ENCODE results near the gene TCERG1L.

Gene TCERG1L

GRCh38 chr10:131315344-131315743, 3.8 kb upstream of the TCERG1L start:
- no peak for DNase-seq (ENCODE audit: low read depth in 3 of 3)

DNA sequence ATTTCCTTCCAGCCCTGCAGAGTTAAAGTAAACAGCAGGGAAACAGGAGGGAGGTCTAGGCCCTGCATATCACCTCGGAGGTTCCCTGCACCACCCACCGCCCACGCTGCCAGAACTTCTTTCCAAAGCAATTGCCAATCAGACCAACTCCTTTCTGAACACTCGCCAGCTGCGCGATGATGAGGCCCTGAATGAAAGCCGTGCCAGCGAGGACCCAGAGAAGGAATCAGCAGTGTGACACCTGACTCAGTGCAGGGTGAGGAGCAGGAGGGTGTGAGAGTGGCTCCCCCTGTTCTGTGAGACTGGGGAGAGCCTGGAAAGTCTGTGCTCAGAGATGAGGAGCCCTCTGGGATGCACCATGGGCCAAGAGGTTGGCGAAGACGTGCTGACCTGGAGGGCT, 3.3 kb upstream of the TCERG1L start:
- DNase-seq (ENCODE audit: low read depth in 3 of 3): no peak

- no peak for DNase-seq (ENCODE audit: low read depth in 3 of 3)
These were observed 2.6 kb upstream of the TCERG1L start for GRCh38 chr10:131314148-131314547.

GRCh38 chr10:131313377-131313776, 1.9 kb upstream of the TCERG1L start:
- no peak for DNase-seq (ENCODE audit: low read depth in 3 of 3)

GRCh38 chr10:131312478-131312836, 936 bp upstream of the TCERG1L start:
- peak in 1 of 3 experiments; percentile 11 for DNase-seq (ENCODE audit: low read depth in 3 of 3)

DNA sequence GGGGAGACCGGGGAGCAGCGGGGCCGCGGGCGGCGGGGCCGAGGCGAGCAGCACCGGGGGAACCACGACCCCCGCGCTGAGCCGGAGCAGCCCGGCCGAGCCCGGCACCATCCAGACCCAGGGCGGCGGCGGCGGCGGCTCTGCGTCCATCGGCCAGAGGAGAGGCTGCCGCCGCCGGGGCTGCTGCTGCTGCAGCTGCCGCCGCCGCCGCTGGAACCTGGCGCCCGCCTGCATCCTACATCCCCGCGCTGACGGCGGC, 190 bp downstream of the TCERG1L start:
- no peak for DNase-seq (ENCODE audit: low read depth in 3 of 3)

DNA sequence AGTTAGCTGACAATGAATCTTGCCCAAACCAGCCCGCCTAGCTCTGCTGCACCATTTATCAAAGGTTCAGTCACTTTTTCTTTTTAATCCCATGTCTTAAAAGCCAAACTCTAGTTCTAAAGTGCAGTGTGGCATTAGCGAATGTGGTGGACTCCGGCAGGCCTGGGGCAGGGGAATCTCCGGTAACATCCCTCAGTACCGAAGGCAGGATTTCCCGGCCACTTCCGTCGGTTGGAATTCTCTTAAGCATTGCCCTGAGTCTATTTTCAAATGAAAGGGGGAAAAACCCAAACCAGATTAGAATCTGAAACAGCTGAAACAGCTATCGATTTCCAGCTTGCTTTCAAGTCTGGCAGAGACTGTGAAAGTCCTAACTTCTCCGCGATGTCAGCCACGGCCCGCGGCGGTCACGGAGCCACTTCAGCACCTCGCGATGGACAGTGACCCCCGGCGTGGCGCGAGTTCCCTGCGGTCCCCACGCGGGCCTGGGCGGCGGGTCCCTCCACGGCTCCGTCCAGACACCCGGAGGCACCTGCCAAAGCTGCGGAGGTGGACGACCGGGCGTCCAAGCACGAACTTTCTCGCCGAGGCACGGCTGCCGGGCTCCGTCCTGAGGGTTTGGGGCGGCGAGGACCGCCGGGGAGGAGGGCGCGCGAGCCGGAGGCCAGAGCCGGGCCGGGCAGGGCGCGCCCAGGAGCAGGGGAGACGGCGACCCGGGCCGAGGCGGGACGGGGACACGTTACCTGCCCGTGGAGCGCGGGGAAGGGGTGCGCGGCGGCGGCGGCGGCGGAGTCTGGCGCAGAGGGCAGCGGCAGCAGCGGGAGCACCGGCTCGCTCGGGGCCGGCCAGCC, 745 bp downstream of the TCERG1L start:
- no peak for DNase-seq (ENCODE audit: low read depth in 3 of 3)

DNA sequence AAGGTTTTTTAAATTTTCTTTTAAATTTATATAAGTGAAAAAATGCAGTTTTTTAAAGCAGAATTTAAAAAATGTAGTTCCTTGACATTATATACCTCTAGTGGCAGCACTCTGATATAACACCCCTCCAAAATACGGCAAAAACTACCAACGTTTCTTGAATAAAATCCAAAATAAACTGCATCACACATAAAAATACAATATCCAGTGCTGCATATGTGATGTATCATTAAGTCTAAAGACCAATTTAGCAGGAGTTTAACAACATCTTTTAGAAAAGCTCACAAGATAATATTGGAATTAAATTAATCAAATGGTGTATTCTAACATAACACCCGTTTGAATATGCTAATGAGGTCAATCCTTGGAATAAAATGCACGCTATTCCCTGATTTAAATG, 1.4 kb downstream of the TCERG1L start:
- no peak for DNase-seq (ENCODE audit: low read depth in 3 of 3)

DNA sequence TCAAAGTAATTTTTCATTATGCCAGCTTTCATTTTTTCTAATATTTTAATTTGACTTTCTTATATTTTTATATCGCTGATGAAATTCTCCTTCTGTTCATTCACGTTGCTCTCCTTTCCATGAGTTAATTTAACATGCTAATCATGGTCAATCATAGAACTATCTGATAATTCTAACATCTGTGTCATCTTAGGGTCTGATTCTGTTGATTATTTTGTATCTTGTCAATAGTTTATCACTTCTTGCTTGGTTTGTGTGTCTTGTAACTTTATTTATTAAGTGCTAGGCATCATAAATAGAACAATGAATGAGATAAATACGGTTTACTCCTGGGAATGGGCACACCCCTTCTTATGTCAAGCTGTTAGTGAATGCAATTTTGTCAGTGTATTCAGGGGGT, 11.0 kb downstream of the TCERG1L start:
- DNase-seq (ENCODE audit: low read depth in 3 of 3): no peak

- no peak for DNase-seq (ENCODE audit: low read depth in 3 of 3)
These were observed 20.7 kb downstream of the TCERG1L start for GRCh38 chr10:131290781-131291180.

- DNase-seq (ENCODE audit: low read depth in 3 of 3): no peak
These were observed 22.9 kb downstream of the TCERG1L start for GRCh38 chr10:131288648-131289047.

- no peak for DNase-seq (ENCODE audit: low read depth in 3 of 3)
These were observed 28.6 kb downstream of the TCERG1L start for GRCh38 chr10:131282961-131283360.

DNA sequence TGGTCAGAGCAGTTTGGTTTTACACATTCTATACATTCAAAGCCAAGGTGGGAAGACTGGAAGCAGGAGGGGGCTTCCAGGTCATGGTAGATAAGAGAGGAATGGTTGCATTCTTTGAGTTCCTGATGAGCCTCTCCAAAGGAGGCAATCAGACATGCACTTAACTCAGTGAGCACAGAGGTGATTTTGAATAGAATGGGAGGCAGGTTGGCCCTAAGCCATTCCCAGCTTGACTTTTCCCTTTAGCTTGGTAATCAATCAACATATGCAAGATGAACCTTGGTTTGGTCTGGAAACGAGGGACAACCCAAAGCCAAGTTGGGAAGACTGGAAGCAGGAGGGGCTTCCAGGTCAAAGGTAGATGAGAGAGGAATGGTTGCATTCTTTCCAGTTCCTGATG, 31.4 kb downstream of the TCERG1L start:
- no peak for DNase-seq (ENCODE audit: low read depth in 3 of 3)

DNA sequence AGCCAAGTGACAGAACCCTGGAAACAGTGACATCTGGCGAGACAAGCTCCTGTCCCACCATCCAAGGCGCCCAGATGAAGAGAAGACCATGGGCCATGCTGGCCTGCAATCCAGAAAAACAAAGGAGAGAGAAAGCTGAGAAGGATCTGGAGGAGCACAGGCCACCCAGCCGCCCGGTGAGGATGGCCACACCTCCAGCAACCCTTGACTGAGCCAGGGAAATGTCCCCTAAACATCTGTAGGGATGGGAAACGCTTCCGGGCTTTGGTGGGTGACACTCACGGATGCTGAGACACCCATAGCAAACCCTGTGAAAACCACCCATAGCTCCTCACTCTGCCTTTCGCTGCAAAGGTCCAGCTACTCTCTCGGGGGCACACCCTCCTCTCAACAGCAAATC, 32.0 kb downstream of the TCERG1L start:
- no peak for DNase-seq (ENCODE audit: low read depth in 3 of 3)

DNA sequence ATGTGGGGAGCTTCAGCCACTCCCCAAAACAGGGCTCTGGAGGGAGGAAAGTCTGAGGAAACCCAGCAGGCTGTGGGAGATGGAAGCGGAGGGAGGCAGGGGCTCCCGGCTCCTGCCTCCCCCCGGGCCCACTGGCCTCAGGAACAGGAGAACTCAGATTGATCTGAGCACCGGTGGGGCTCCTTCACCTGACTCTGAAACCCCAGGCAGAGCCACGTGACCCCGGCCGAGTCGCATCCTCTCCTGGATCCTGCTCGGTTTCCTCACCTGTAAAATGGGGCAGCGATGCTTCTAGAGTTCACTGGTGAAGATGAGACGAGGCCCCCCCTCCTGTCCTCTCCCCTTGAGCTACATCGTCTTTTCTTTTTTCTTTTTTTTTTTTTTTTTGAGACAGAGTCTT, 33.6 kb downstream of the TCERG1L start:
- no peak for DNase-seq (ENCODE audit: low read depth in 3 of 3)

- no peak for DNase-seq (ENCODE audit: low read depth in 3 of 3)
These were observed 34.2 kb downstream of the TCERG1L start for GRCh38 chr10:131277278-131277677.

DNA sequence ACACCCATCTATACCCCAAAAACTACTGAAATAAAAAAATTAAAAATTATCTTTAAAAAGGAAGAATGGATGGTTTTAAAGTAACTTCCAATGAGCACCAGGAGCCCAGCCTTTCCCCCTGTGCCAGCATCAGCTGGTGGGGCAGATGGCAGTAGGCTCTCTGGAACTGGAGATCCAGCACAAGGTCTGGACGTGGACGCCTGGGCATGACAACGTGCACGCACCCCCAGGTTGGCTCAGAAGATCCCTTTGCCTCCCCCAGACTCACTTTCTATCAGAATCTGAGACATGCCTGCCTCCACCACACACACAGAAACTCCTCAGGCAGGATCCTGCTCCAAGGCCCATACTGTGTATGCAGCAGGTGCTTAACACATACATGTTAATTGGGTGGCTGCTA, 35.8 kb downstream of the TCERG1L start:
- no peak for DNase-seq (ENCODE audit: low read depth in 3 of 3)

DNA sequence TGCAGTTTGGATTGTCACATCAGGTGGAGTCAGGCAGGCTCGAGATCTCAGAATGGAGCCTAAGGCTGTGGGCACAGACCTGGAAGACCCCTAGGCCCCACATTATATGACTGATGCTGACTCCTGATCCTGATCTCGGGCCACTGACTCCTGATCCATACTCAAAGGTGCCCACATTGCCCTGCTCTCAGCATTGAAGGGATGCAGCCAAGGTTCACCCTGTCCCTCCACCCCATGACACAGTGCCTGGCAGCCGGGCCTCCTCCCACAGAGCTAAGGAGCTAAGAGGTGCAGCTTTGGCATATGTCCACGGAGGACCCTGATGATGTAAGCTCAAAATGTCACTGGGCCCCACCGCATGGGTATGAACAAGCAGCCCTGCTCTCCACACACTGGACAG, 36.6 kb downstream of the TCERG1L start:
- DNase-seq (ENCODE audit: low read depth in 3 of 3): no peak

- no peak for DNase-seq (ENCODE audit: low read depth in 3 of 3)
These were observed 37.2 kb downstream of the TCERG1L start for GRCh38 chr10:131274133-131274880.

DNA sequence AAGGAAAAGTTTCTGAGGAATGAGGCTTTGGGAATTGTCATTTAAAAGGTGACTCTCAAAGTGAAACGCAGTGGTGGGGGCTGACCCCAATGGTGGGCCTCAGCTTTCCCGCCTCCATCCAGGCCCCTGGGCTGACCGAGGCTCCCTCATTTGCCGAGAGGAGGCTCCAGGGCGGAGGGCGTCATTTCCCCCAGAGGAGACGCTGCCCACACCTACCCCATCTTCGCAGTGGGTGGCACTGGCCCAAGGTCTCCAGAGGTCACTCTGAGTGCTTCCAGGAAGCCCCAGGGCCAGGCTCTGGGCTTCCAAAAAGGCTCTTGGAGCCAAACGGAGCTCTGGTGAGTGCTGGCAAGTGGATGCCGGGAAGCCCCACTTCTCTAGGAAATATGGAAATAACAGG, 38.0 kb downstream of the TCERG1L start:
- no peak for DNase-seq (ENCODE audit: low read depth in 3 of 3)

DNA sequence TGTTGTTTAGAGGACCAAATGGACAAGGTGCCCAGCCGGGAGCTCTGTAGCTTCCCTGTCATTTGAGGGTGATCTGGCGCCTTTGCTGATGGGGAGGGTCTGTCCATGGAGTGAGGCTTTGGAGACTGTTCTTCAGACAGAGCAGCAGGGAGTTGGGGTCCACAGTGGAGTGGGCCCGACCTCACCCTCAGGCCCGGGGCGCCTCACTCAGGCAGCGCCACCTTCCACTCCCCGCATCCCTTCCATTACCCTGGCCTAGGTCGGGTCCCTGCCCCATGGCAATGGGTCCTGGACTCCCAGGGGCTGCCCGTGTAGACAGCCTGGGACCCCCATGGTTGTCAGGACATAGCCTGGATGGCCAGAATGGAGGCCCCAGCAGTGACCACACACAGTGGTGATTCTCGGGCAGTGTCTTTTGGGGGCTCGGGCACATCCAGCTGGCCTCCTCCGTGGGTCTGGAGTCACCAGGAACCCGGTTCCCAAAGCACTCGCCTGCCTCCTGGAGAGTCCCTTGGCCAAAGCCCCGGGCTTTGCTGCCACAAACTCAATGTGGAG, 38.5 kb downstream of the TCERG1L start:
- no peak for DNase-seq (ENCODE audit: low read depth in 3 of 3)

GRCh38 chr10:131271966-131272365, 39.6 kb downstream of the TCERG1L start:
- no peak for DNase-seq (ENCODE audit: low read depth in 3 of 3)

- DNase-seq (ENCODE audit: low read depth in 3 of 3): no peak
These were observed 40.2 kb downstream of the TCERG1L start for GRCh38 chr10:131271195-131271880.

Data from stimulated activated CD4-positive, alpha-beta T cell treated with anti-CD3 and anti-CD28 coated beads, TNF-alpha, amount 100 ng/mL, for 24 hours (primary cell).